Stomach (tissue), 9 donors: ENCODE data around the gene INO80. TPM values are rescaled to one million over a fixed set of nuclear protein-coding genes. Genes with fewer than 3 reads are reported as not detected.
A peak's percentile ranks its signal among the peaks of the same experiment; 100 is the strongest.

Experiments used
- DNase-seq, 2 donors: peaks; one replicate each; pipeline versions ENCODE4 v3.0.0 to v3.0.0-alpha.2; 2013 to 2019
- H3K27ac ChIP-seq, 5 donors: fragments of 200-600 bp in 4 of 5; sonication (generic) in 4 of 5; one replicate each; pipeline ENCODE4 v1.5.1; 2013 to 2019; ENCODE audit warnings: mild to moderate bottlenecking in 1 of 5, moderate library complexity in 1 of 5
- H3K27me3 ChIP-seq, 3 donors: fragments of 200-600 bp; sonication (generic); one replicate each; pipeline ENCODE4 v1.5.1; 2017 to 2019; ENCODE audit warnings: mixed run types in 1 of 3
- H3K36me3 ChIP-seq, 4 donors: fragments of 200-600 bp; sonication (generic); 1 replicate in 3 of 4; 2 replicates in 1 of 4; pipeline ENCODE4 v1.5.1; 2016 to 2019
- H3K4me1 ChIP-seq, 4 donors: fragments of 200-600 bp; sonication (generic); one replicate each; pipeline ENCODE4 v1.5.1; 2016 to 2019
- H3K4me3 ChIP-seq, 4 donors: fragments of 200-600 bp; sonication (generic) in 3 of 4; one replicate each; pipeline ENCODE4 v1.5.1; 2016 to 2019; ENCODE audit warnings: mild to moderate bottlenecking in 1 of 4
- H3K9me3 ChIP-seq, 4 donors: fragments of 200-600 bp; sonication (generic); one replicate each; pipeline ENCODE4 v1.5.1; 2016 to 2019
- EP300 ChIP-seq: sonication (generic); formaldehyde crosslinking; IDR thresholded peaks from one replicate; pipeline ENCODE4 v1.6.1; 2017; ENCODE audit warnings: antibody characterized with exemption
- POLR2A ChIP-seq, 4 donors: fragments of 450-650 bp; IDR thresholded peaks; one replicate each; pipeline ENCODE4 v1.6.1; 2016; ENCODE audit warnings: antibody characterized with exemption in 4 of 4, control low read depth in 2 of 4, mild to moderate bottlenecking in 1 of 4, moderate library complexity in 1 of 4
- POLR2AphosphoS5 ChIP-seq, 3 donors: sonication (generic); formaldehyde crosslinking; IDR thresholded peaks; one replicate each; pipeline ENCODE4 v1.6.1; 2016; ENCODE audit warnings: antibody characterized with exemption in 3 of 3
- WGBS, 5 donors: extraction: QIAGEN DNeasy Blood & Tissue Kit in 3 of 5; methylation state at CpG; one replicate each; pipeline versions ENCODE4 v1.1.5 to v1.1.7; 2013 to 2018; 5-methylcytosine and 5-hydroxymethylcytosine counted together
- intact Hi-C: fragments of 100-400 bp; cut with DNase I; formaldehyde crosslinking; loops from one replicate; pipeline ENCODE4 v1.15.1; 2023; ENCODE audit warnings: low total_unique reads
- polyA plus RNA-seq, 3 donors: library from polyadenylated mRNA; stranded (reverse); fragments of 200-250 nt; gene quantifications; one replicate each; pipeline ENCODE4 v1.2.3, GENCODE V29; 2013
- total RNA-seq, 5 donors: library from RNA; depleted of rRNA; stranded (reverse); fragments of >200 nt; gene quantifications; one replicate each; pipeline versions ENCODE4 v1.1.0 to v1.2.3, GENCODE V29; 2014 to 2016
- TF ChIP-seq, protein P1 (sequence below), 7 experiments: fragments of 450-650 bp in 4 of 7; fragments of 200-600 bp in 3 of 7; sonication (generic) in 3 of 7; IDR thresholded peaks; one replicate each; pipeline ENCODE4 v1.5.1; 2016 to 2019; ENCODE audit warnings: antibody characterized with exemption in 7 of 7, control low read depth in 2 of 7, mild to moderate bottlenecking in 1 of 7
- donor health status: healthy with polysubstance abuse.
- donor health status: Bipolar disorder and iron deficiency.
- donor health status: healthy.

INO80 gene
- total and polyA plus RNA-seq, 8 donors = 4.6 to 40.8 (median 29.2) TPM

DNA sequence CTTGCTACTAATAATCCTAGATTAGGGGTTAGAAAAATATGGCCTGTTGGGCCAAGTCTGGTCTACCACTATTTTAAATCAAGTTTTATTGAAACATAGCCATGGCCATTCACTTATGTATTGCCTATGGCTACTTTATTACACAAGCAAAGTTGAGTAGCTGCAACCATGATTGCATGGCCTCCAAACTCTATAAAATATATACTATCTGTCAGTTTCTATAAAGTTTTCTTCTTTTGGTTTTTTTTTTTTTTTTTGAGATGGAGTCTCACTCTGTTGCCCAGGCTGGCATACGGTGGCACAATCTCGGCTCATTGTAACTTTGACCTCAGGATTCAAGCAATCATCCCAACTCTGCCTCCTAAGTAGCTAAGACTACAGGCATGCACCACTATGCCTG, 60.4 kb downstream of the INO80 start:
- H3K27ac ChIP-seq = no peak overlapping the region
- no peak for TF ChIP-seq EP300
- TF ChIP-seq POLR2A (IDR thresholded peaks at IDR 0.05) = no peak
- TF ChIP-seq POLR2AphosphoS5 (IDR thresholded peaks at IDR 0.05) = no peak
- TF ChIP-seq, protein P1, sequence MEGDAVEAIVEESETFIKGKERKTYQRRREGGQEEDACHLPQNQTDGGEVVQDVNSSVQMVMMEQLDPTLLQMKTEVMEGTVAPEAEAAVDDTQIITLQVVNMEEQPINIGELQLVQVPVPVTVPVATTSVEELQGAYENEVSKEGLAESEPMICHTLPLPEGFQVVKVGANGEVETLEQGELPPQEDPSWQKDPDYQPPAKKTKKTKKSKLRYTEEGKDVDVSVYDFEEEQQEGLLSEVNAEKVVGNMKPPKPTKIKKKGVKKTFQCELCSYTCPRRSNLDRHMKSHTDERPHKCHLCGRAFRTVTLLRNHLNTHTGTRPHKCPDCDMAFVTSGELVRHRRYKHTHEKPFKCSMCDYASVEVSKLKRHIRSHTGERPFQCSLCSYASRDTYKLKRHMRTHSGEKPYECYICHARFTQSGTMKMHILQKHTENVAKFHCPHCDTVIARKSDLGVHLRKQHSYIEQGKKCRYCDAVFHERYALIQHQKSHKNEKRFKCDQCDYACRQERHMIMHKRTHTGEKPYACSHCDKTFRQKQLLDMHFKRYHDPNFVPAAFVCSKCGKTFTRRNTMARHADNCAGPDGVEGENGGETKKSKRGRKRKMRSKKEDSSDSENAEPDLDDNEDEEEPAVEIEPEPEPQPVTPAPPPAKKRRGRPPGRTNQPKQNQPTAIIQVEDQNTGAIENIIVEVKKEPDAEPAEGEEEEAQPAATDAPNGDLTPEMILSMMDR (IDR thresholded peaks at IDR 0.05) = no peak
- no peaks in the 10 kb centered on the region for H3K27me3 ChIP-seq
- no peak overlapping the region for H3K4me3 ChIP-seq
- peaks cover 57 to 100% (median 100%) of the 10 kb centered on the region in 4 donors for H3K36me3 ChIP-seq
- intact Hi-C loops = no loop called here
- no peak for DNase-seq
- whole genome bisulfite sequencing, 5 donors = 92 to 100% (median 96%) methylated on average over 2 of the region's 2 CpGs
- no peaks in the 10 kb centered on the region for H3K4me1 ChIP-seq
- no peaks in the 10 kb centered on the region for H3K9me3 ChIP-seq

DNA sequence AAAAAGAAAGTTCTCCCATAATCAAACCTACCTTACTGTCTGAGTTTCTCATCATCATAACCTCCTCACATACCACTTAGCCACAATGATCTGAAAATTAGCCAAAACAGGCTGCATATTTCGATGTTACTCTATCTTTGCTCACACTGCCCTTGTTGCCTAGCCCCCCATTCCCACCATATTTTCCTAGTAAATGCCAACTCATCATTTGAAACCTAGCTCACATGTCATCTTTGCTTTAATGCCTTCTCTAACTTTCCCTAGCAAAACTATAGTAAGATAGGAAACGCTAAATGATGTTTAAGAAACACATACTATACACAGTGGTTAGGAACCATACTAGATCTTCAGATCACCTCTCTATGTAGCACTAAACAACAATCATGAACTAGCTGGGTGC, 64.9 kb downstream of the INO80 start:
- peaks cover 0 to 32% (median 7%) of the 10 kb centered on the region in 4 donors for H3K4me1 ChIP-seq
- H3K4me3 ChIP-seq = no peak overlapping the region
- TF ChIP-seq POLR2AphosphoS5 (IDR thresholded peaks at IDR 0.05) = no peak
- TF ChIP-seq POLR2A (IDR thresholded peaks at IDR 0.05) = no peak
- no peak for TF ChIP-seq EP300
- TF ChIP-seq, protein P1 (IDR thresholded peaks at IDR 0.05) = no peak
- no peaks in the 10 kb centered on the region for H3K9me3 ChIP-seq
- no peaks in the 10 kb centered on the region for H3K27me3 ChIP-seq
- peaks cover 59 to 100% (median 100%) of the 10 kb centered on the region in 4 donors for H3K36me3 ChIP-seq
- H3K27ac ChIP-seq = no peak overlapping the region
- intact Hi-C loops = no loop called here
- 93 to 99% (median 98%) methylated on average over 2 of the region's 2 CpGs for WGBS, 5 donors
- no peak for DNase-seq

DNA sequence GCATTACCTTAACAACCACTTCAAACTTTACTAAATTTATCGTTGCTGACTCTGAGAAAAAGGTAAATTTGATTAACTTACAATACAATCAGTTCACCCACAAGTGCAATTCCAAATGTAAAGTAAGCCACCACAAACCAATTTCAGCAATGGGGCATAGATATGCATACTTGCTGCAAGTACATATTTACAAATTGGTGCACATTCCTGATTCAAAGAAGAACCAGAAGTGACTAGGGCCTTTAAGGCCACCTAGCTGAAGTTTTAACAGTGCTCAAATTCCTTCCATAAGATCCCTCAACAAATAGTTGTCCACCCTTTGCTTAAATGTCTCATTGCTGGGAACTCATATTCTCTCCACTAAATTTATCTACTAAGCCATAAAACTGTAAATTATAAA, 67.2 kb downstream of the INO80 start:
- Histone ChIP-seq H3K27ac (peak overlapping the region in 4 of 5 donors; percentile 11 to 81 (median 30)), H3K27me3 (no peaks in the 10 kb centered on the region), H3K9me3 (no peaks in the 10 kb centered on the region), H3K4me3 (no peak overlapping the region), H3K36me3 (peaks cover 53 to 100% (median 100%) of the 10 kb centered on the region in 4 donors), H3K4me1 (peaks cover 0 to 32% (median 7%) of the 10 kb centered on the region in 4 donors)
- TF ChIP-seq POLR2AphosphoS5 (IDR thresholded peaks at IDR 0.05) = no peak
- TF ChIP-seq, protein P1 (IDR thresholded peaks at IDR 0.05) = no peak
- DNase-seq = no peak
- intact Hi-C loops = no loop called here
- 26 to 70% (median 38%) methylated on average over 1 of the region's 1 CpG for WGBS, 5 donors

DNA sequence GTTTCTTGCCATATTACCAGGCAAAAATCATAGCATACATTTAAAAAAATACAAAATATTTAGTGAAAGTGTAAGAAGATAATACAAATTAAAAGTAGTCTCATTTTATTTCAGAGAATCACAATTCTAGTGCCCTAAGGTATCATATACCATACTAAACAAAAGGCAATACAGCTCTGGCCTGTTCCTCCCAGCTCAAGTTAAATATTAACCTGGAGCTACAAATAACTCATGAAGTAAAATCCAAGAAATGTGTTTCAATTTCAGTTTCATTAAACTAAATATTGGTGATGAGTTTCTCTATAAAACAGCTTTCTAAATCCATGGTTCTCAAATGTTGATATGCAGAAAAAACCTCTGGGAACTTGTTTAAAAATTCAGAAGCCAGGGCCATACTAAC, 67.7 kb downstream of the INO80 start:
- Histone ChIP-seq H3K27ac (peak overlapping the region in 4 of 5 donors; percentile 11 to 81 (median 30)), H3K4me3 (no peak overlapping the region), H3K36me3 (peaks cover 53 to 100% (median 100%) of the 10 kb centered on the region in 4 donors), H3K4me1 (peaks cover 0 to 32% (median 7%) of the 10 kb centered on the region in 4 donors), H3K27me3 (no peaks in the 10 kb centered on the region), H3K9me3 (no peaks in the 10 kb centered on the region)
- TF ChIP-seq EP300 (no peak), POLR2A (IDR thresholded peaks at IDR 0.05) (no peak), POLR2AphosphoS5 (IDR thresholded peaks at IDR 0.05) (no peak)
- TF ChIP-seq, protein P1 (IDR thresholded peaks at IDR 0.05) = no peak
- peak in 1 of 2 donors; percentile 52 for DNase-seq
- intact Hi-C loops = no loop called here
